Stomach (tissue), 9 donors: ENCODE measurements around the gene FLACC1. TPM values are rescaled to one million over a fixed set of nuclear protein-coding genes. Genes with fewer than 3 reads are reported as not detected.
A peak's percentile ranks its signal among the peaks of the same experiment; 100 is the strongest.

ENCODE experiments used
- DNase-seq, 2 donors: peaks; one replicate each; pipeline versions ENCODE4 v3.0.0 to v3.0.0-alpha.2; 2013 to 2019
- H3K27ac ChIP-seq, 5 donors: fragments of 200-600 bp in 4 of 5; sonication (generic) in 4 of 5; one replicate each; pipeline ENCODE4 v1.5.1; 2013 to 2019; ENCODE audit warnings: mild to moderate bottlenecking in 1 of 5, moderate library complexity in 1 of 5
- H3K27me3 ChIP-seq, 3 donors: fragments of 200-600 bp; sonication (generic); one replicate each; pipeline ENCODE4 v1.5.1; 2017 to 2019; ENCODE audit warnings: mixed run types in 1 of 3
- H3K36me3 ChIP-seq, 4 donors: fragments of 200-600 bp; sonication (generic); 1 replicate in 3 of 4; 2 replicates in 1 of 4; pipeline ENCODE4 v1.5.1; 2016 to 2019
- H3K4me1 ChIP-seq, 4 donors: fragments of 200-600 bp; sonication (generic); one replicate each; pipeline ENCODE4 v1.5.1; 2016 to 2019
- H3K4me3 ChIP-seq, 4 donors: fragments of 200-600 bp; sonication (generic) in 3 of 4; one replicate each; pipeline ENCODE4 v1.5.1; 2016 to 2019; ENCODE audit warnings: mild to moderate bottlenecking in 1 of 4
- H3K9me3 ChIP-seq, 4 donors: fragments of 200-600 bp; sonication (generic); one replicate each; pipeline ENCODE4 v1.5.1; 2016 to 2019
- EP300 ChIP-seq: sonication (generic); formaldehyde crosslinking; IDR thresholded peaks from one replicate; pipeline ENCODE4 v1.6.1; 2017; ENCODE audit warnings: antibody characterized with exemption
- POLR2A ChIP-seq, 4 donors: fragments of 450-650 bp; IDR thresholded peaks; one replicate each; pipeline ENCODE4 v1.6.1; 2016; ENCODE audit warnings: antibody characterized with exemption in 4 of 4, control low read depth in 2 of 4, mild to moderate bottlenecking in 1 of 4, moderate library complexity in 1 of 4
- POLR2AphosphoS5 ChIP-seq, 3 donors: sonication (generic); formaldehyde crosslinking; IDR thresholded peaks; one replicate each; pipeline ENCODE4 v1.6.1; 2016; ENCODE audit warnings: antibody characterized with exemption in 3 of 3
- WGBS, 5 donors: extraction: QIAGEN DNeasy Blood & Tissue Kit in 3 of 5; methylation state at CpG; one replicate each; pipeline versions ENCODE4 v1.1.5 to v1.1.7; 2013 to 2018; 5-methylcytosine and 5-hydroxymethylcytosine counted together
- intact Hi-C: fragments of 100-400 bp; cut with DNase I; formaldehyde crosslinking; loops from one replicate; pipeline ENCODE4 v1.15.1; 2023; ENCODE audit warnings: low total_unique reads
- polyA plus RNA-seq, 3 donors: library from polyadenylated mRNA; stranded (reverse); fragments of 200-250 nt; gene quantifications; one replicate each; pipeline ENCODE4 v1.2.3, GENCODE V29; 2013
- total RNA-seq, 5 donors: library from RNA; depleted of rRNA; stranded (reverse); fragments of >200 nt; gene quantifications; one replicate each; pipeline versions ENCODE4 v1.1.0 to v1.2.3, GENCODE V29; 2014 to 2016
- TF ChIP-seq, protein P1 (sequence below), 7 experiments: fragments of 450-650 bp in 4 of 7; fragments of 200-600 bp in 3 of 7; sonication (generic) in 3 of 7; IDR thresholded peaks; one replicate each; pipeline ENCODE4 v1.5.1; 2016 to 2019; ENCODE audit warnings: antibody characterized with exemption in 7 of 7, control low read depth in 2 of 7, mild to moderate bottlenecking in 1 of 7
- donor health status: healthy with polysubstance abuse.
- donor health status: Bipolar disorder and iron deficiency.
- donor health status: healthy.

The FLACC1 gene
- total and polyA plus RNA-seq, 8 donors = 0.13 to 21.6 (median 1.8) TPM; not detected in 3

DNA sequence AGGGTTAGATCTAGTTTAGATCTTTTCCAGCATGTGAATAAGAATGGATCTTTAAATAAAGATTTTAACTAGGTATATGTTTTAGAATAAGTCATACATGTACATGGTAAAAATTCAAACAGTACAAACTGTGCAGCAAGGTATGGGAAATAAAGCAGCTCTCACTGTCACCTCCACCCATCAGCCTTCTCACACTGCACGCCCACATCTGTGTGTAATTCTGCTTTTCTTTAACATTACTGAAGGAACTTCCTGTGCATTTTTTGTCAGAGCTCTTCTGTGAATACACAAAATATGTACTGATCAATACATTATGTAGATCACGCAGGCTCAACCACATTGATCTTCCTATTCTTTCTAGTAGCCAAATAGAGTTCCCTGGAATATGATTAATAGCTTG is 93.4 kb downstream of the FLACC1 start:
- Histone ChIP-seq H3K4me1 (peaks cover 6 to 52% (median 25%) of the 10 kb centered on the region in 4 donors), H3K4me3 (no peak overlapping the region), H3K36me3 (peaks cover 12 to 28% (median 25%) of the 10 kb centered on the region in 4 donors), H3K9me3 (no peaks in the 10 kb centered on the region), H3K27me3 (no peaks in the 10 kb centered on the region), H3K27ac (no peak overlapping the region)
- intact Hi-C loops = no loop called here
- TF ChIP-seq EP300 = no peak
- TF ChIP-seq POLR2A (IDR thresholded peaks at IDR 0.05) = no peak
- TF ChIP-seq, protein P1, sequence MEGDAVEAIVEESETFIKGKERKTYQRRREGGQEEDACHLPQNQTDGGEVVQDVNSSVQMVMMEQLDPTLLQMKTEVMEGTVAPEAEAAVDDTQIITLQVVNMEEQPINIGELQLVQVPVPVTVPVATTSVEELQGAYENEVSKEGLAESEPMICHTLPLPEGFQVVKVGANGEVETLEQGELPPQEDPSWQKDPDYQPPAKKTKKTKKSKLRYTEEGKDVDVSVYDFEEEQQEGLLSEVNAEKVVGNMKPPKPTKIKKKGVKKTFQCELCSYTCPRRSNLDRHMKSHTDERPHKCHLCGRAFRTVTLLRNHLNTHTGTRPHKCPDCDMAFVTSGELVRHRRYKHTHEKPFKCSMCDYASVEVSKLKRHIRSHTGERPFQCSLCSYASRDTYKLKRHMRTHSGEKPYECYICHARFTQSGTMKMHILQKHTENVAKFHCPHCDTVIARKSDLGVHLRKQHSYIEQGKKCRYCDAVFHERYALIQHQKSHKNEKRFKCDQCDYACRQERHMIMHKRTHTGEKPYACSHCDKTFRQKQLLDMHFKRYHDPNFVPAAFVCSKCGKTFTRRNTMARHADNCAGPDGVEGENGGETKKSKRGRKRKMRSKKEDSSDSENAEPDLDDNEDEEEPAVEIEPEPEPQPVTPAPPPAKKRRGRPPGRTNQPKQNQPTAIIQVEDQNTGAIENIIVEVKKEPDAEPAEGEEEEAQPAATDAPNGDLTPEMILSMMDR (IDR thresholded peaks at IDR 0.05) = no peak
- no peak for TF ChIP-seq POLR2AphosphoS5 (IDR thresholded peaks at IDR 0.05)
- no peak for DNase-seq
- WGBS, 5 donors = 82 to 90% (median 87%) methylated on average over 2 of the region's 2 CpGs

DNA sequence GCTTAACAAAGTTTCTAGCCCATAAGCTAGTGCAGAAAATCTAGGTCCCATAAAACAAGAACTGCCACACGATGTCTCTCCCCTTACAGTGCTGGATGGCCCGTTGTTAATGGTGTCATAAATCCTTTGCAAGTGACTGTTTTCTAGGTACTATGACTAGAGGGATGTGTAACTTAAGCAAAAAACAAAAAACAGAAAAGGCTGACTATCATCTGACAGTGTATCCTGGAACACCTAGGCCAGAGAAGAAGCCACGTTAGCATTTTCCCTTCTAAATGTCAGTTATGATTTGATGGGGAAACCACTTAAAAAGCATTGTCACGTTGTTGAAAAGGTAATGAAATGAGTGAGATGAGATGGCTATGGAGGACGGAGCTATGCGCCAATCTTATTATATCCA is 94.4 kb downstream of the FLACC1 start:
- no peak for DNase-seq
- no peak overlapping the region for H3K4me3 ChIP-seq
- H3K36me3 ChIP-seq = peaks cover 12 to 18% (median 15%) of the 10 kb centered on the region in 4 donors
- 65 to 80% (median 72%) methylated on average over 6 of the region's 6 CpGs for WGBS, 5 donors
- no peaks in the 10 kb centered on the region for H3K27me3 ChIP-seq
- peaks cover 6 to 58% (median 27%) of the 10 kb centered on the region in 4 donors for H3K4me1 ChIP-seq
- TF ChIP-seq POLR2AphosphoS5 (IDR thresholded peaks at IDR 0.05) = no peak
- TF ChIP-seq POLR2A (IDR thresholded peaks at IDR 0.05) = no peak
- TF ChIP-seq, protein P1 (IDR thresholded peaks at IDR 0.05) = no peak
- no peak for TF ChIP-seq EP300
- H3K9me3 ChIP-seq = no peaks in the 10 kb centered on the region
- H3K27ac ChIP-seq = no peak overlapping the region
- intact Hi-C loops = no loop called here

DNA sequence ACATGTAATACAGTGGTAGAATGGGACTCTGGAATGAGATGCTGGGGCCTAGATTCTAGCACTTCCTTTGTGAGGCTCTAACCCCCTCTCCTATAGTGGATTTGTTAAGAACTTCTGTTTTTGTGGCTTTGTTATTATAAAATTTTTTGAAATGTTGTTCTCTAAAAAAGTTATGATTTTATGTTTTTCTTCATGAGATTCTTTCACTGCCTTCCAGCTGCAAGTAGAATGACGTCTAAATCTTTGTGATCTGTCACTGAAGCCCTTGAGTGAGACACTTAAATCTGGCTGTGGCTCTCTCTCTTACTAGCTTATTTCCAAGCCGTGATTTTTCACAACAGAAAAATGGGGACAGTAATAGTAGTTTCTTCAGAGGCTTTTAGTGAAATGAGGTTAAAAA is 95.2 kb downstream of the FLACC1 start:
- intact Hi-C loops = no loop called here
- peaks cover 6 to 66% (median 35%) of the 10 kb centered on the region in 4 donors for H3K4me1 ChIP-seq
- 65 to 80% (median 76%) methylated on average over 2 of the region's 2 CpGs for WGBS, 5 donors
- no peaks in the 10 kb centered on the region for H3K9me3 ChIP-seq
- H3K4me3 ChIP-seq = peak overlapping the region in 3 of 4 donors; percentile 26 to 43 (median 38)
- no peak for TF ChIP-seq POLR2A (IDR thresholded peaks at IDR 0.05)
- no peak for TF ChIP-seq POLR2AphosphoS5 (IDR thresholded peaks at IDR 0.05)
- TF ChIP-seq, protein P1 (IDR thresholded peaks at IDR 0.05) = no peak
- TF ChIP-seq EP300 = no peak
- DNase-seq = no peak
- H3K27me3 ChIP-seq = no peaks in the 10 kb centered on the region
- H3K27ac ChIP-seq = peak overlapping the region in 2 of 5 donors; percentile 96
- H3K36me3 ChIP-seq = peaks cover 5 to 9% (median 7%) of the 10 kb centered on the region in 4 donors

DNA sequence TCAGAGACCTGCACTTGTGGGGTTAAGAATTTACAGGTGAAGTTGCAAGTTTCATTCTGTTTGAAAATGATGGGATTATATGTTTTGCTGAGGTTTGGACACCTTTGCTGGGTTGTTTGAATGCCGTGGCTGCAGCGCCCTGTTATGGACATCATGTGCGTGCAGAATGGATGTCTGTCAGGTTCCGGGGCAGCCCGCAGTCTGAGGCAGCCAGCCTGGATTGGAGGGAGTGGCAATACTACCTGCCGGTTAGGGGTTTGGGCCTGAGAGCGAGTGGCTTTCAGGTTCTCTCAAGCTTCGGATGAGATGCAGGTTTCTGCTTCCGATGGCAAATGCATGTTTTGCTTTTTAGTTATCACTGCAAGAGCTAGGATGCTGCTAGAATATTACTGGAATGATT is 95.7 kb downstream of the FLACC1 start:
- TF ChIP-seq, protein P1 (IDR thresholded peaks at IDR 0.05) = no peak
- no peak for TF ChIP-seq POLR2AphosphoS5 (IDR thresholded peaks at IDR 0.05)
- no peak for TF ChIP-seq POLR2A (IDR thresholded peaks at IDR 0.05)
- no peak for TF ChIP-seq EP300
- 59 to 79% (median 64%) methylated on average over 9 of the region's 9 CpGs for WGBS, 5 donors
- DNase-seq = no peak
- intact Hi-C loops = no loop called here
- peak overlapping the region in 2 of 5 donors; percentile 96 for H3K27ac ChIP-seq
- peaks cover 6 to 70% (median 36%) of the 10 kb centered on the region in 4 donors for H3K4me1 ChIP-seq
- no peaks in the 10 kb centered on the region for H3K27me3 ChIP-seq
- H3K36me3 ChIP-seq = peaks cover 1 to 5% (median 3%) of the 10 kb centered on the region in 4 donors
- no peaks in the 10 kb centered on the region for H3K9me3 ChIP-seq
- peak overlapping the region in 3 of 4 donors; percentile 26 to 43 (median 38) for H3K4me3 ChIP-seq
